Stimulated activated CD4-positive, alpha-beta T cell treated with anti-CD3 and anti-CD28 coated beads, Interleukin-2, amount 100 ng/mL, for 24 hours (primary cell): Measurements from ENCODE around the gene CADM1.

Experiments used
- DNase-seq, 2 donors: peaks; one replicate each; pipeline ENCODE4 v3.0.0-alpha.2; 2020

Gene CADM1

GRCh38 chr11:115168229-115168671 is 336.0 kb downstream of the CADM1 start:
- no peak for DNase-seq

GRCh38 chr11:115167456-115167855 is 336.8 kb downstream of the CADM1 start:
- DNase-seq, result no peak

GRCh38 chr11:115166820-115167219 is 337.4 kb downstream of the CADM1 start:
- DNase-seq, result no peak

- DNase-seq, result no peak
These were observed 339.4 kb downstream of the CADM1 start for GRCh38 chr11:115164774-115165173.

GRCh38 chr11:115162919-115163318 is 341.3 kb downstream of the CADM1 start:
- DNase-seq, result no peak

GRCh38 chr11:115161876-115162275 is 342.3 kb downstream of the CADM1 start:
- no peak for DNase-seq

GRCh38 chr11:115159207-115159606 is 345.0 kb downstream of the CADM1 start:
- DNase-seq, result no peak

- DNase-seq, result no peak
These were observed 346.2 kb downstream of the CADM1 start for GRCh38 chr11:115158053-115158452.

- no peak for DNase-seq
These were observed 347.0 kb downstream of the CADM1 start for GRCh38 chr11:115157247-115157646.

GRCh38 chr11:115155978-115156377 is 348.2 kb downstream of the CADM1 start:
- DNase-seq, result no peak

- no peak for DNase-seq
These were observed 348.9 kb downstream of the CADM1 start for GRCh38 chr11:115155320-115155719.

- no peak for DNase-seq
These were observed 349.9 kb downstream of the CADM1 start for GRCh38 chr11:115154355-115154736.

GRCh38 chr11:115153731-115154354 is 350.4 kb downstream of the CADM1 start:
- no peak for DNase-seq

- no peak for DNase-seq
These were observed 351.1 kb downstream of the CADM1 start for GRCh38 chr11:115153135-115153534.

GRCh38 chr11:115151010-115151409 is 353.2 kb downstream of the CADM1 start:
- no peak for DNase-seq

GRCh38 chr11:115148691-115149090 is 355.5 kb downstream of the CADM1 start:
- no peak for DNase-seq

- DNase-seq, result no peak
These were observed 356.1 kb downstream of the CADM1 start for GRCh38 chr11:115148101-115148500.

GRCh38 chr11:115147243-115147807 is 356.9 kb downstream of the CADM1 start:
- DNase-seq, result no peak

GRCh38 chr11:115146425-115146824 is 357.8 kb downstream of the CADM1 start:
- DNase-seq, result no peak

GRCh38 chr11:115145324-115145723 is 358.9 kb downstream of the CADM1 start:
- no peak for DNase-seq

- DNase-seq, result no peak
These were observed 359.3 kb downstream of the CADM1 start for GRCh38 chr11:115144914-115145313.

GRCh38 chr11:115144014-115144413 is 360.2 kb downstream of the CADM1 start:
- no peak for DNase-seq

- DNase-seq, result no peak
These were observed 362.7 kb downstream of the CADM1 start for GRCh38 chr11:115141231-115142114.

GRCh38 chr11:115135936-115136335 is 368.3 kb downstream of the CADM1 start:
- DNase-seq, result no peak
